HG03457 (cell line): ENCODE measurements around the gene CDH13.

Experiments
- ATAC-seq: cut with Tn5 transposase; IDR thresholded peaks from one replicate; pipeline ENCODE4 v1.9.1; 2021; ENCODE audit warnings: moderate number of reproducible peaks; ENCODE audit not compliant: unreplicated experiment

Gene CDH13

GRCh38 chr16:83021746-83022145 is 395.0 kb downstream of the CDH13 start:
- ATAC-seq, result no peak

- ATAC-seq, result no peak
These were observed 396.2 kb downstream of the CDH13 start for GRCh38 chr16:83023011-83023410.

- ATAC-seq, result no peak
These were observed 396.9 kb downstream of the CDH13 start for GRCh38 chr16:83023640-83024039.

GRCh38 chr16:83027973-83028372 is 401.2 kb downstream of the CDH13 start:
- no peak for ATAC-seq

GRCh38 chr16:83029467-83029866 is 402.7 kb downstream of the CDH13 start:
- no peak for ATAC-seq

- no peak for ATAC-seq
These were observed 404.8 kb downstream of the CDH13 start for GRCh38 chr16:83031524-83031923.

- ATAC-seq, result no peak
These were observed 410.3 kb downstream of the CDH13 start for GRCh38 chr16:83037102-83037501.

GRCh38 chr16:83037884-83038283 is 411.1 kb downstream of the CDH13 start:
- ATAC-seq, result no peak

GRCh38 chr16:83040174-83040573 is 413.4 kb downstream of the CDH13 start:
- no peak for ATAC-seq

- ATAC-seq, result no peak
These were observed 417.8 kb downstream of the CDH13 start for GRCh38 chr16:83044589-83044988.

- ATAC-seq, result no peak
These were observed 419.0 kb downstream of the CDH13 start for GRCh38 chr16:83045790-83046189.

GRCh38 chr16:83046664-83047063 is 419.9 kb downstream of the CDH13 start:
- no peak for ATAC-seq

GRCh38 chr16:83051451-83051850 is 424.7 kb downstream of the CDH13 start:
- no peak for ATAC-seq

GRCh38 chr16:83054283-83054682 is 427.5 kb downstream of the CDH13 start:
- no peak for ATAC-seq

GRCh38 chr16:83058376-83058775 is 431.6 kb downstream of the CDH13 start:
- ATAC-seq, result no peak

GRCh38 chr16:83059237-83059636 is 432.5 kb downstream of the CDH13 start:
- ATAC-seq, result no peak

GRCh38 chr16:83066011-83066410 is 439.2 kb downstream of the CDH13 start:
- ATAC-seq, result no peak

GRCh38 chr16:83066881-83067280 is 440.1 kb downstream of the CDH13 start:
- ATAC-seq, result no peak

GRCh38 chr16:83068686-83069085 is 441.9 kb downstream of the CDH13 start:
- no peak for ATAC-seq

- ATAC-seq, result no peak
These were observed 443.8 kb downstream of the CDH13 start for GRCh38 chr16:83070416-83071209.

- ATAC-seq, result no peak
These were observed 449.2 kb downstream of the CDH13 start for GRCh38 chr16:83075956-83076355.

- no peak for ATAC-seq
These were observed 456.6 kb downstream of the CDH13 start for GRCh38 chr16:83083361-83083760.

- ATAC-seq, result no peak
These were observed 458.9 kb downstream of the CDH13 start for GRCh38 chr16:83085660-83086059.
